GM10266 (cell line): ENCODE results near the gene MYO1C.
"Not testable (repeated sequence)": the region's sequence is repeated elsewhere in the genome, so short reads cannot be mapped to it uniquely, and the experiment has no call there.

Experiments
- DNase-seq: peaks from one replicate; pipeline ENCODE4 v3.0.0; 2012; ENCODE audit errors: extremely low spot score
- TF ChIP-seq, protein P1 (sequence below): IDR thresholded peaks from 2 replicates; pipeline ENCODE4 v1.5.1; 2012; ENCODE audit warnings: mild to moderate bottlenecking, low read depth; ENCODE audit not compliant: control insufficient read depth, insufficient read depth; ENCODE audit errors: missing control alignments

MYO1C gene

DNA sequence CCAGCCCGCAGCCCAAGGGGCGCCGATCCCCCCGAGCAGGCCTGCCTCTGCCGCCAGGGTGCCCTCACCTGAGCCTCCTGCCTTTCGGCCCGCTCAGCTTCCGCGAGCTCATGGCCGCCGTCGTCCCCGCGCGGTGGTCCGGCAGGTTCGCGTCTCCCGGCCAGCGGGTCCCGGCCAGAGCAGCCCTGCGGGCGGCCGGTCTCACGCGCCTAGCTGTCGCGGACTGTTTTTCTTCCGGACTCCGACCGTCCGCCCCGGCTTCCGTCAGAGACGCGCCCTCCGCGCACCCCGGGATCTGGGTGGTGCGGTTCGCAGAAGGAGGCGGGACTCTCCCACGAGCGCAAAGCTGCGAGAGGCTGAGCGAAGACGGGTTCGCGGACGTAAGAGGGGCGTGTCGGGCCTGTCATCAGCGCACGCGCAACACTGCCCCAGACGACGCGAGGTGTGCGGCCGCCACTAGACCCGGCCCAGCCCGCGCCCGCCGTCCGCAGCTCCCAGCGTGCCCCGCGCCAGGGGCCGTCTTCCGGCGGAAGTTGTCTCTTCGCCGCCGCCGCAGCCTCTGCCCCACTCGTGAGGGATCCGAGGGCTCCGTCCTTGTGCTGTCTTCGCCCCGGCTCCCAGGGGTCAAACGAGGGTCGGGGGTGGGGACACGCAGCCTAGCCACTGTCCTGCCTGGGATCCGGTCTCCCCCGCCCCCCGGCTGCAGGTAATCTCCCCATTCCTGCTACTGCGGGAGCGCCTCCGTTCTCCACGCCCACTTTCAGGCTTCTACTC is 24.1 kb upstream of the MYO1C start, which contains the start of gene INPP5K:
Gene INPP5K, minus strand, starts transcription at position 225 of the 774 bp plus-strand sequence. Its CDS starts 113 bp downstream, at position 112.
- peak; percentile 99 for DNase-seq

GRCh38 chr17:1515640-1516387 is 23.3 kb upstream of the MYO1C start:
- peak; percentile 85 for DNase-seq
- TF ChIP-seq, protein P1, sequence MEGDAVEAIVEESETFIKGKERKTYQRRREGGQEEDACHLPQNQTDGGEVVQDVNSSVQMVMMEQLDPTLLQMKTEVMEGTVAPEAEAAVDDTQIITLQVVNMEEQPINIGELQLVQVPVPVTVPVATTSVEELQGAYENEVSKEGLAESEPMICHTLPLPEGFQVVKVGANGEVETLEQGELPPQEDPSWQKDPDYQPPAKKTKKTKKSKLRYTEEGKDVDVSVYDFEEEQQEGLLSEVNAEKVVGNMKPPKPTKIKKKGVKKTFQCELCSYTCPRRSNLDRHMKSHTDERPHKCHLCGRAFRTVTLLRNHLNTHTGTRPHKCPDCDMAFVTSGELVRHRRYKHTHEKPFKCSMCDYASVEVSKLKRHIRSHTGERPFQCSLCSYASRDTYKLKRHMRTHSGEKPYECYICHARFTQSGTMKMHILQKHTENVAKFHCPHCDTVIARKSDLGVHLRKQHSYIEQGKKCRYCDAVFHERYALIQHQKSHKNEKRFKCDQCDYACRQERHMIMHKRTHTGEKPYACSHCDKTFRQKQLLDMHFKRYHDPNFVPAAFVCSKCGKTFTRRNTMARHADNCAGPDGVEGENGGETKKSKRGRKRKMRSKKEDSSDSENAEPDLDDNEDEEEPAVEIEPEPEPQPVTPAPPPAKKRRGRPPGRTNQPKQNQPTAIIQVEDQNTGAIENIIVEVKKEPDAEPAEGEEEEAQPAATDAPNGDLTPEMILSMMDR: peak; percentile 62

More for the DNA sequence above, 24.1 kb upstream of the MYO1C start, which contains the start of gene INPP5K:
- TF ChIP-seq, protein P1: no peak

GRCh38 chr17:1512351-1512750 is 19.9 kb upstream of the MYO1C start:
- DNase-seq: no peak
- TF ChIP-seq, protein P1: no peak

- TF ChIP-seq, protein P1: no peak
- no peak for DNase-seq
Observed at GRCh38 chr17:1511756-1512321, 19.4 kb upstream of the MYO1C start.

DNA sequence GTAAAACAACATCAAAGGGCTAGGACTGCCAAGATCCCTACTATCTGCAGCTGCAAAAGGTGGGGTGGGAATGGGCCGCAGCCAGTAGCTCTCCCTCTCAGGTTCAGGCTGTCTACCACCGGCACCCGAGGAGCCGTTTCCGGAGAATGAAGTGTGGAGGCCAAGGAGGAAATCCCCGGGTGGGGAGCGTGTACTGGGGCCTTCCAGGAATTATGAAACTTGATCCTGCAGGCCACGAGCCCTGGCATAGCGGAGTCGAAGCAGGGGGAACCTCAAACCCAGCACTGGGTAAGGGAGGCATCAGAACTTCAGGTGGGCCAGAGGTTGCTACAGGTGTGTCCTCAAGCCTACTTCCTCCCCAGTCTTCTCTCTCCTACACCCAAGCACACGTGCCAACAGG is 18.8 kb upstream of the MYO1C start:
- TF ChIP-seq, protein P1: no peak
- DNase-seq: no peak

- TF ChIP-seq, protein P1: no peak
- no peak for DNase-seq
Observed at GRCh38 chr17:1509290-1509881, 16.9 kb upstream of the MYO1C start.

DNA sequence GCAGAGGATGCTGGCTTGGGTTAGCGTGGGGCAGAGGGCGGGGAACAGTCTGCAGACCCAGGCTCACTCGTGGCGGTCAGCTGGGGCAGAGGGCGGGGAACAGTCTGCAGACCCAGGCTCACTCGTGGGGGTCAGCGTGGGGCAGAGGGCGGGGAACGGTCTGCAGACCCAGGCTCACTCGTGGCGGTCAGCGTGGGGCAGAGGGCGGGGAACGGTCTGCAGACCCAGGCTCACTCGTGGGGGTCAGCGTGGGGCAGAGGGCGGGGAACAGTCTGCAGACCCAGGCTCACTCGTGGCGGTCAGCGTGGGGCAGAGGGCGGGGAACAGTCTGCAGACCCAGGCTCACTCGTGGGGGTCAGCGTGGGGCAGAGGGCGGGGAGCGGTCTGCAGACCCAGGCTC is 16.2 kb upstream of the MYO1C start:
- DNase-seq: not testable (repeated sequence)
